Measurements from ENCODE around the gene LTB4R. TPM values are rescaled to one million over a fixed set of nuclear protein-coding genes. Genes with fewer than 3 reads are reported as not detected.
A peak's percentile ranks its signal among the peaks of the same experiment; 100 is the strongest.
"Not testable (repeated sequence)": the region's sequence is repeated elsewhere in the genome, so short reads cannot be mapped to it uniquely, and the experiment has no call there.

LTB4R gene
- polyA plus RNA-seq, 4 donors, result 2.1 to 6.5 (median 4.9) TPM

DNA sequence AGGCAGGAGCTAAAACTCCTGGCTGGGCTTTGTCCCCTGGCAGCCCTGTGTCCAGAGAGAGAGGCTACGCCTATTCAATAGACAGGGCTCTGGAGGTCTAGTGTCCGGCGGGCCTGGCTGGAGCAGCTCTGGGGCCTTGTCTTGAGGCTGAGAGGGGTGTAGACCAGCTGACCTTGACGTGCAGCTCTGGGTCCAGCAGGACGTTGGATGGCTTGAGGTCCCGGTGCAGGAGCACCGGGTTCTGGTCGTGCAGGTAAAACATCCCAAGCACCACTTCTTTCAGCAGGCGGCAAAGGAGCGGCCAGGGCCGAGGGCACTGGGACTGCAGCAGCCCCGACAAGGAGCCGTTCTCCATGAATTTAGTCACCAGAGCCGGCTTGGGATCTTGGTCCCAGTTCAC, 27.5 kb downstream of the LTB4R start:
- DNase-seq (ENCODE audit: low read depth in 4 of 4, low spot score in 3 of 4), result no peak

DNA sequence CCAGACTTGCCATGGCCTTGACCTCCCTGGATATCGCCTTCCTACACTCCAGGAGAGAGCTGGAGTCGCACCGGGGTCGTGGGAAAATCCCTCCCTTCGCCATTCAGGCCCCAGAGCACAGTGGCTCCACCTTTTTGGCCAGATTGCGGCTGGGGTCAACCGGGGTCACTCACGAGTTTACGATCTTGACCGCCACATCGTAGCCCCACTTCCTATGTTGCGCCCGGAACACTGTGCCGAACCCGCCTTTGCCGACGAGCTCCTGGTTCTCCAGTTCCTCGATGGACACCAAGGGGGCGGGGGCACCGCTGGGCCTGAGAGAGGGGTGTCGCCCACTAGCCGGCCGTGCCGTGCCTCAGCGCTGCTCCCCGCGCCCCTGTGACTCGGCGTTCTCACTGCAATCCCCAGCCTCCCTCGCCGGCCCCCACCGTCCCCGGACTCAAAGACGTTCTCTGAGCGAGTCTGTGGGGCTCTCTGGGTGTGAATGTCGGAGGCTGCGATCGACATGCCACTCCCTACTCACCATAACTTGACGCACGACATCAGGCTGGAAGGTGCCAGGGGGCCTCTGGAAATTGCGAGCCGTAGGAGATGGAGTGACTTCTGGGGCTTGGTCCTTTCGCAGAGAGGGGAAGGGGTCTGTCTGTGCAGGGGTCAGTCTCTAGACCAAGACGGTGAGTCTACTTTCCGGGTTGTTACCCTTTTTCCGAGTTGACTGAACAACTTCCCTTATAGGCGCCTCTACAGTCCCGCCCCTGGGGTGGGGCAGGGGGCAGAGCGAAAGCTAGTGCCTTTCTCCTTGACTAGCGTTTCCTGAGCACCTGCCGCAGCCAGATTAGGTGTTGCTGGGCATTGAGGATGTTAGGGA, 28.2 kb downstream of the LTB4R start, which contains the start of gene RIPK3:
Gene RIPK3, minus strand, starts transcription at position 708 of the 868 bp plus-strand sequence. Its CDS starts 165 bp downstream, at position 543.
- DNase-seq (ENCODE audit: low read depth in 4 of 4, low spot score in 3 of 4), result no peak

DNA sequence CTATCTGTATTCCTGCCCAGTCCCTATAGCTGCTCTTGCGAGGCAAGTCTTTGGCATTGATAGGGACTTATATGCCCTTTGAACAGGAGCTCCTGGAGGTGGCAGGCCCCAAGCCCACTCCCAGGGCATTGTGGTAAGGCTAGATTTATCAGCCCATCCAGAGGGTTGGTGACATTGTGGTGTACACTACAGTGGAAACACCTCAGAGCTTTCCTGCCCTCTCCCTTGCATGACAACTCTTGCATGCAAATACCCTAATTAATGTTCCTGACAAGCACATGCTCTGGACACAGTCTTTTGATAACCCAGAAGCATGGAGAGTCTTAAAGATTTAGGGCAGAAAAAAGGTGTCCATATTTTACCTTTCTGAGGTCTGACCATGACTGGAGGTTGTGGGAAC, 29.3 kb downstream of the LTB4R start:
- no peak for DNase-seq (ENCODE audit: low read depth in 4 of 4, low spot score in 3 of 4)

- DNase-seq (ENCODE audit: low read depth in 4 of 4, low spot score in 3 of 4), result no peak
These were observed 31.6 kb downstream of the LTB4R start for GRCh38 chr14:24342889-24343288.

DNA sequence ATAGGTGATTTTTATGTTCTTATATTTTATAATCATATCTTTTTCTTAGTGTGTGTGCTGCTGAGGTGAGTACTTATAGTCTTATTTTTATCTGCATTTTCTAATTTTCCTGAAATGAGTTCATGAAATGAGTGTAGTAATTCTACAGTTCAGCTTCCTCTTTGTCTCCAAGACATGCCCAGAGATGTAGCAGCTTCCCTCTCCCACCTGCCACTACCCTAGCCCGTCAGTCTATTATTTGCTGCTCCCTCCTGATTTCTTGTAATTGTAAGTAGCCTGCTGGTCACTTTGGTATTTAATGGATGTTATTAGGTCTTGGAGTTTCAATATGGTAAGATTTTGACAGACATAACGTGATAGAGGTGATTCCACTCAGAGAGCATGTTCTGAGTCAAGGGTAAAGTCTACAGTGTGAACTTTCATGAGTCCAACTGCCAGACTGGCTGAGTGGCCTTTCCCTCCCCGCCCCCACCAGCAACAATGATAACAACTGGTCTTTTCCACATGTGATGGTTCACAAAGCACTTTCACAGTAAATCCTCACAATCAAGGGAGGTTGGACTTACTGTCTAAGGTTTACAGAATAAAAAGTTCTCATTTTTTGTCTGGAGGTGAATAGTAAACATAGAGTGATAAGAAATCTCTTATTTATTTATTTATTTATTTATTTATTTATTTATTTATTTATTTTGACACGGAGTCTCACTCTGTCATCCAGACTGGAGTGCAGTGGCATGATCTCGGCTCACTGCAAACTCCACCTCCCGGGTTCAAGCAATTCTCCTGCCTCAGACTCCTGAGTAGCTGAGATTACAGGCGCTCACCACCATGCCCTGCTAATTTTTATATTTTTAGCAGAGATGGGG, 32.7 kb downstream of the LTB4R start:
- no peak for DNase-seq (ENCODE audit: low read depth in 4 of 4, low spot score in 3 of 4)

- no peak for DNase-seq (ENCODE audit: low read depth in 4 of 4, low spot score in 3 of 4)
These were observed 35.8 kb downstream of the LTB4R start for GRCh38 chr14:24347134-24347533.

DNA sequence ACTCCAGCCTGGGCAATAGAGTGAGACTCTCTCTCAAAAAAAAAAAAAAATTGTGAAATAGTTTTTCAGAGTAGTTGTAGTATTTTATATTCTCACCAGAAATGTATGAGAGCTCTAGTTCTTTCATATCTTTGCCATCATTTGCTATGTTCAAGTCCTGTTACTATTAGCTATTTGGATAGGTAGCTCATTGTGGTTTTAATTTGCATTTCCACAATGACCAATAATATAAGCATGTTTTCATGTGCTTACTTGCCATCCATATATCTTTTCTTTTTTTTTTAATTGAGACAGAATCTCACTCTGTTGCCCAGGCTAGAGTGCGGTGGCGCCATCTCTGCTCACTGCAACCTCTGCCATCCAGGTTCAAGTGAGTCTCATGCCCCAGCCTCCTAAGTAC, 36.9 kb downstream of the LTB4R start:
- DNase-seq (ENCODE audit: low read depth in 4 of 4, low spot score in 3 of 4), result no peak

GRCh38 chr14:24349742-24350141, 38.4 kb downstream of the LTB4R start:
- DNase-seq (ENCODE audit: low read depth in 4 of 4, low spot score in 3 of 4), result no peak

GRCh38 chr14:24351517-24351916, 40.2 kb downstream of the LTB4R start:
- DNase-seq (ENCODE audit: low read depth in 4 of 4, low spot score in 3 of 4), result no peak

DNA sequence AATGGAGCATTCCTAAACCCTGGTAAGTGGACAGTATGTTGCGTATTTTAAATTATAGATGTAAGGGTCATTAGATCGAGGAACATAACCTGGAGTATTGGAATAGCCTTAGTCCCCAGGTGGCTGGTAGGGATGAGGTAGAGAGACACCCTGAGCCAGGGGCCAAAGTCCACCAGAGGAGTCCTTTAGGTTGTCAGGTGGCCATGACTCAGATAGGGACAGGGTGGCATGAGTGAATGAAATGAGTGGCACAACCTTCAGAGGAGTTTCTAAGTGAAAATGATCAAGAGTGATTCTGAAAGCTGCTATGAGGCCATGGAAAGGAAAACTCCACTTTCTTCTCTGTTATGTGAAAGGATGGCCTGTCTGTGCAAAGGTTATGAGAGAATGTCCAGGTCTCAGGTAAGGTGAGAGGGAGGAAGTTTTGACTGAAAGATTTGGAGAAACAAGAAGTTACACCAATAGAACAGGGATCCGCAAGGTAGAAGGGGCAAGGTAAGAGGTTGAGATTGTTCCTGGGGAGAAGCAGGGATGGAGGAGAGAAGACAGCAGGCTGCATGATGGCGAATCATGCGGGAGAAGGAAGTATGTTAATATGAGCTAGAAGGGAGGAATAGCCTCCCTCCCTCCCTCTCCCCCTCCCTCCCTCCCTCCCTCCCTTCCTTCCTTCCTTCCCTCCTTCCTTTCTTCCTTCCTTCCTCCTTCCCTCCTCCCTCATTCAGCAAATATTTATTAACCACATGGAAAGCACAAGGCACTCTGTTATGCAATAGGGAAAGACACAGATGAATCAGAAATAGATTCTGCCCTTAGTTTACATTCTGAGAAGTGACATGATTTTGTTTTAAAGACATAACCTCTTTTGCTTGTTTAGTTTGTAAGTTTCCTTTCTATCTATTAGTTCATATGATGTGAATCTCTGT, 42.5 kb downstream of the LTB4R start:
- no peak for DNase-seq (ENCODE audit: low read depth in 4 of 4, low spot score in 3 of 4)

- DNase-seq (ENCODE audit: low read depth in 4 of 4, low spot score in 3 of 4), result not testable (repeated sequence)
These were observed 43.2 kb downstream of the LTB4R start for GRCh38 chr14:24354482-24354825.

DNA sequence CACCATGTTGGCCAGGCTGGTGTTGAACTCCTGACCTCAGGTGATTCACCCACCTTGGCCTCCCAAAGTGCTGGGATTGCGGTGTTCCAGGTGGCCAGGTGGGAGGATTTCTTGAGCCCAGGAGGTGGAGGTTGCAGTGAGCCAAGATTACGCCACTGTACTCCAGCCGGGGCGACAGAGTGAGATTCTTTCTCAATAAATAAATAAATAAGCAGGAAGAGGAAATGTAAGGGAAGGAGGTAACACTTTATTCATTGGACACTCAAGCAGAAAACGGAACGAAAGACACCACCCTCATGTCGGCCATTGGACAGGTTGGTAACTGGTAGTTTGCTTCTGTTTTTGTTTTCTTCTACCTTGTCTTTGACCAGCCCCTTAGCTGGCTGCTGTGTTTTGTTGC, 43.7 kb downstream of the LTB4R start:
- no peak for DNase-seq (ENCODE audit: low read depth in 4 of 4, low spot score in 3 of 4)

DNA sequence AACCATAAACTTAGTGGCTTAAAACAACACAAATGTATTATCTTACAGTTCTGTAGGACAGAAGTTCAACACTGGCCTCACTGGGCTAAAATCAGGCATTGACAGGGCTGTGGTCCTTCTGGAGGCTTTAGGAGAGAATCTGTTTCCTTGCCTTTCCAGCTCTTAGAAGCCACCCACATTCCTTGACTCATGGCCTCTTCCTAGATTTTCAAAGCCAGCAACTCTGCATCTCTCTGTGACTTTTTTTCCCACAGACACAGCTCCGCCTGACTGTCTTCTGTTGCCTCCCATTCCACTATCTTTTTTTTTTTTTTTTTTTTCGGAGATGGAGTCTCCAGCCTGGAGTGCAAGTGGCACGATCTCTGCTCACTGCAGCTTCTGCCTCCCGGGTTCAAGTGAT, 44.9 kb downstream of the LTB4R start:
- no peak for DNase-seq (ENCODE audit: low read depth in 4 of 4, low spot score in 3 of 4)

DNA sequence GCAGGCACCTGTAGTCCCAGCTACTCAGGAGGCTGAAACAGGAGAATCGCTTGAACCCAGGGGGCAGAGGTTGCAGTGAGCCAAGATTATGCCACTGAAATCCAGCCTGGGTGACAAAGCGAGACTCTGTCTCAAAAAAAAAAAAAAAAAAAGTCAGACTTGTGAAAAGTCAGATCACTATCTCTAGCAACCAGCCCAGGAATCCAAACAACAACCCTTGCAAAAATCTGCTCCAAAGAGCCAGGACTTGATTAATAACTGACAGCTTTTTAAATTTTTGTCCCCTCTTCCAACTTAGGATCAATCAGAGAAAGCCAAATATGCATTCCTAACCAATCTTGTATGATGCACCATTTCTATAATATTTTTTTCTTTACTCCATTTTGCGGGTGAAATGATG, 49.0 kb downstream of the LTB4R start:
- no peak for DNase-seq (ENCODE audit: low read depth in 4 of 4, low spot score in 3 of 4)

- no peak for DNase-seq (ENCODE audit: low read depth in 4 of 4, low spot score in 3 of 4)
These were observed 50.0 kb downstream of the LTB4R start for GRCh38 chr14:24361326-24361725.

GRCh38 chr14:24362241-24362960, 51.1 kb downstream of the LTB4R start:
- no peak for DNase-seq (ENCODE audit: low read depth in 4 of 4, low spot score in 3 of 4)

- no peak for DNase-seq (ENCODE audit: low read depth in 4 of 4, low spot score in 3 of 4)
These were observed 52.1 kb downstream of the LTB4R start for GRCh38 chr14:24363401-24363800.

- no peak for DNase-seq (ENCODE audit: low read depth in 4 of 4, low spot score in 3 of 4)
These were observed 53.5 kb downstream of the LTB4R start for GRCh38 chr14:24364841-24365240.

DNA sequence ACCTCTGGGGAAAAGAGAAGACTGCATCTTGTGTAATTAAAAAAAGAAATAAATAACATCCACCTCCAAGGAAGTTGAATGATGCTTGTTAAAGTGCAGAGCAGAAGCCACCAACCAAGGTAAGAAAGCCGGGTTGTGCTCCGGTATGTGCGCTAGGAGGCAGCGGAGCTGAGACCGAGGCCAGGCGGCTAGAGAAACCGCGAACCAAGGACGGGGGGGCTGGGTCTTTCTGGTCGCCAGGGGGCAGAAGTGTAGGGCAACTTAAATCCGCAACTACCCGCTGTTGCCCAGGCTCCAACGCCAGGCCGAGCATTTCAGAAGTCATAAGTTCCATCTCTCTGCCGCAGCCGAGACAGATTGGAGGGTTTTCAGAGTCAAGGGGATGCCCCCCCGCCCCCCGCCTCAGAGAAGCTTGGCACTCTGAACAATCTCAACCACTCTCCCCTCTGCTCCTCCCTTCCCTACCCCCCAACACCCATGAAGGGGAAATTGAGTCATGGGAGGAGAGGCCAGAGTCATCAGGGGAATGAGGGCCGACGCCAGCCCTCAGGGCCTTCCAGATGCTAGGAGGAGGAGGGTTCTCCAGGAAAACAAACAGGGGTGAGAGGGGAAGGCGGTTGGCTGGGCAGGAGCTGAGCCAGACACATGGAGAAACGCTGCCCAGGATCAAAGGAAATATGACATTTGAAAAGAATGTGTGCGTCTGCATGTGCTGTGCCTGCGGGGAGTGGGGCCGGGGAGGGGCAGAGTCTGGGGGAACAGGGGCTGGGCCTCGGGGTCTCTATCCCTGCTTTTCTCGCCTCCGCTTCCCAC, 54.5 kb downstream of the LTB4R start:
- peak in 3 of 4 donors; percentile 73 to 85 (median 79) for DNase-seq (ENCODE audit: low read depth in 4 of 4, low spot score in 3 of 4)
